Heart right ventricle (tissue), 16 donors: ENCODE measurements around the gene TGFB2. TPM values are rescaled to one million over a fixed set of nuclear protein-coding genes. Genes with fewer than 3 reads are reported as not detected.

Experiments
- ATAC-seq, 8 donors: fragments of 200-7000 bp; cut with Tn5 transposase; one replicate each; pipeline ENCODE4 v1.9.1; 2020; ENCODE audit warnings: mild to moderate bottlenecking in 8 of 8, moderate library complexity in 8 of 8, moderate number of reproducible peaks in 1 of 8
- DNase-seq, 2 donors: peaks; one replicate each; pipeline ENCODE4 v3.0.0-alpha.2; 2020
- H3K27ac ChIP-seq, 10 donors: fragments of 200-600 bp; sonication (generic) in 2 of 10; one replicate each; pipeline versions ENCODE4 v1.5.0 to v1.8.0; 2020 to 2022; ENCODE audit warnings: mild to moderate bottlenecking in 3 of 10
- H3K27me3 ChIP-seq, 7 donors: fragments of 200-600 bp; one replicate each; pipeline ENCODE4 v1.8.0; 2021 to 2022; ENCODE audit warnings: mild to moderate bottlenecking in 2 of 7
- H3K36me3 ChIP-seq, 9 donors: fragments of 200-600 bp; sonication (generic) in 1 of 9; one replicate each; pipeline versions ENCODE4 v1.5.0 to v1.8.0; 2020 to 2022; ENCODE audit warnings: mild to moderate bottlenecking in 2 of 9
- H3K4me1 ChIP-seq, 9 donors: fragments of 200-600 bp; sonication (generic) in 1 of 9; one replicate each; pipeline versions ENCODE4 v1.5.0 to v1.8.0; 2020 to 2022; ENCODE audit warnings: mild to moderate bottlenecking in 4 of 9
- H3K4me3 ChIP-seq, 10 donors: fragments of 200-600 bp; sonication (generic) in 2 of 10; one replicate each; pipeline versions ENCODE4 v1.5.0 to v1.8.0; 2020 to 2022; ENCODE audit warnings: mild to moderate bottlenecking in 7 of 10, moderate library complexity in 2 of 10
- H3K9me3 ChIP-seq, 11 donors: fragments of 200-600 bp in 10 of 11; sonication (generic) in 2 of 11; one replicate each; pipeline versions ENCODE4 v1.5.0 to v1.8.0; 2013 to 2022; ENCODE audit warnings: mild to moderate bottlenecking in 2 of 11, control low read depth in 1 of 11, moderate library complexity in 1 of 11
- CTCF ChIP-seq, 9 donors: fragments of 200-600 bp; sonication (generic) in 2 of 9; IDR thresholded peaks; one replicate each; pipeline versions ENCODE4 v1.5.0 to v1.8.0; 2021 to 2022; ENCODE audit warnings: antibody characterized with exemption in 9 of 9, mild to moderate bottlenecking in 5 of 9, moderate library complexity in 1 of 9
- WGBS, 2 donors: extraction: QIAGEN DNeasy Blood & Tissue Kit; methylation state at CpG; one replicate each; pipeline ENCODE4 v1.1.7; 2013; ENCODE audit warnings: inconsistent platforms in 1 of 2; 5-methylcytosine and 5-hydroxymethylcytosine counted together
- intact Hi-C, 10 donors: fragments of 100-400 bp; cut with DNase I; formaldehyde crosslinking; loops; one replicate each; pipeline versions ENCODE4 v1.11.1 to v1.14.2; 2022
- polyA plus RNA-seq, 2 donors: library from polyadenylated mRNA; stranded (reverse); fragments of 200-250 nt; gene quantifications; one replicate each; pipeline ENCODE4 v1.2.3, GENCODE V29; 2013
- total RNA-seq, 10 donors: library from RNA; stranded (reverse); fragmentation: NEBNext Ultra II Directional in 3 of 10; extraction: Animal tissue kit (Norgen Biotek cat#: 25700) in 3 of 10; gene quantifications; one replicate each; pipeline versions ENCODE4 v1.2.1 to v1.2.4, GENCODE V29; 2021 to 2023
- donor health status: Arrhythmogenic right ventricular cardiomyopathy.
- donor health status: ischemic (EF 13 %, LVEDD 7.1; RV severe dilation, severe dysfunction).
- donor health status: healthy with polysubstance abuse.
- donor health status: DM: no; HTN: yes; CAD: no.
- donor health status: DM: no; HTN: no; CAD: no.
- donor health status: ischemic (EF 25% LVEDD 6.9; RV normal size, moderate dysfunction).
- donor health status: ischemic (EF 25% LVEDD 5.7; RV mildly dilated, moderate dysfunction).
- donor health status: healthy.
- donor health status: DM: yes; HTN: yes; CAD: no.
- donor health status: Ischemic cardiomyopathy.
- donor health status: ischemic (EF 35%, LVEDD 5.7; RV mildly dilated, moderate dysfunction).
- donor health status: nonischemic (EF 11% LVEDD 7.7; RV severe dilation, severe dysfunction).
- donor health status: DM: yes; HTN: yes; CAD: no.
- donor health status: PGD.
- donor health status: ischemic (EF 29% LVEDD 5.4; RV normal size, mild dysfunction).
- donor health status: nonischemic (EF 23%, LVEDD 6.1; RV moderate dilation, normal function).

Gene TGFB2
- total and polyA plus RNA-seq, 12 donors, result 0.51 to 63.3 (median 4.8) TPM

- intact Hi-C loops, result no loop called here
- peaks cover 0 to 46% (median 0%) of the 10 kb centered on the region in 9 donors for H3K36me3 ChIP-seq
- peaks cover 0 to 24% (median 0%) of the 10 kb centered on the region in 9 donors for H3K4me1 ChIP-seq
- no peak for ATAC-seq
- no peaks in the 10 kb centered on the region for H3K9me3 ChIP-seq
- no peaks in the 10 kb centered on the region for H3K27me3 ChIP-seq
- no peak overlapping the region for H3K4me3 ChIP-seq
- no peak for DNase-seq
- no peak for TF ChIP-seq CTCF (IDR thresholded peaks at IDR 0.05)
- no peak overlapping the region for H3K27ac ChIP-seq
These were observed 41.8 kb upstream of the TGFB2 start for GRCh38 chr1:218303176-218303879.

GRCh38 chr1:218304281-218305039, 40.7 kb upstream of the TGFB2 start:
- ATAC-seq, result peak; percentile 90 to 97 (median 96)
- 38 to 48% methylated on average over 8 of the region's 8 CpGs for WGBS, 2 donors
- Histone ChIP-seq H3K4me3 (peak overlapping the region in 1 of 10 donors; percentile 10), H3K9me3 (no peaks in the 10 kb centered on the region), H3K4me1 (peaks cover 0 to 24% (median 0%) of the 10 kb centered on the region in 9 donors), H3K27me3 (no peaks in the 10 kb centered on the region), H3K36me3 (peaks cover 0 to 57% (median 6%) of the 10 kb centered on the region in 9 donors), H3K27ac (peak overlapping the region in 7 of 10 donors; percentile 29 to 67 (median 57))
- DNase-seq, result peak; percentile 71 to 75
- no peak for TF ChIP-seq CTCF (IDR thresholded peaks at IDR 0.05)
- intact Hi-C loops, result no loop called here

- TF ChIP-seq CTCF (IDR thresholded peaks at IDR 0.05), result no peak
- ATAC-seq, result peak in 5 of 8 donors; percentile 43 to 79 (median 62)
- Histone ChIP-seq H3K9me3 (no peaks in the 10 kb centered on the region), H3K27ac (peak overlapping the region in 8 of 10 donors; percentile 29 to 67 (median 54)), H3K27me3 (no peaks in the 10 kb centered on the region), H3K36me3 (peaks cover 0 to 64% (median 6%) of the 10 kb centered on the region in 9 donors), H3K4me1 (peaks cover 0 to 24% (median 0%) of the 10 kb centered on the region in 9 donors), H3K4me3 (peak overlapping the region in 1 of 10 donors; percentile 10)
- 40 to 69% methylated on average over 6 of the region's 6 CpGs for WGBS, 2 donors
- no peak for DNase-seq
- intact Hi-C loops, result no loop called here
These were observed 39.6 kb upstream of the TGFB2 start for GRCh38 chr1:218305472-218306064.

GRCh38 chr1:218312509-218312908, 32.6 kb upstream of the TGFB2 start:
- Histone ChIP-seq H3K36me3 (peaks cover 0 to 36% (median 6%) of the 10 kb centered on the region in 9 donors), H3K9me3 (peaks cover 0 to 3% (median 0%) of the 10 kb centered on the region in 11 donors), H3K4me1 (no peaks in the 10 kb centered on the region), H3K4me3 (no peak overlapping the region), H3K27me3 (no peaks in the 10 kb centered on the region), H3K27ac (no peak overlapping the region)
- no peak for DNase-seq
- WGBS, 2 donors, result 97 to 98% methylated on average over 2 of the region's 2 CpGs
- no peak for TF ChIP-seq CTCF (IDR thresholded peaks at IDR 0.05)
- intact Hi-C loops, result no loop called here
- ATAC-seq, result no peak
